HG02885 (cell line): ENCODE results near the gene SIGLEC10.

ENCODE experiments used
- ATAC-seq: cut with Tn5 transposase; IDR thresholded peaks from one replicate; pipeline ENCODE4 v1.9.1; 2021; ENCODE audit warnings: mild to moderate bottlenecking; ENCODE audit not compliant: unreplicated experiment, poor library complexity

The SIGLEC10 gene

DNA sequence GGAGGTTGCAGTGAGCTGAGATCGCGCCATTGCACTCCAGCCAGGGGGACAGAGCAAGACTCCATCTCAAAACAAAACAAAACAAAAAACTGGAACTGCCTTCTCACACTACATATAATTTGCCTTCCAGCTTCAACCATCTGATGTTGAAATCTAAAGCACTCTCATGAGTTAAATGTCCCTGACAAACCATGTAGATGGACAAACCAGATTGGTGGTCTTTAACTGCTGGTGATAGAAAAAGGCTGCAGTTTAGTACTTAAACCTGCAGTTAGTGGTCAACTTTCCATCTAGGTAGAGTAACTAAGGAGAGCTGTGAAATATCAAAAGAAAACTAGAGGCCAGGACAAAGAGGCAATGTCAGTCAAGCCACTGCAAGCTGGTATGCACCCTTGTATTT is 21.3 kb downstream of the SIGLEC10 start:
- no peak for ATAC-seq

DNA sequence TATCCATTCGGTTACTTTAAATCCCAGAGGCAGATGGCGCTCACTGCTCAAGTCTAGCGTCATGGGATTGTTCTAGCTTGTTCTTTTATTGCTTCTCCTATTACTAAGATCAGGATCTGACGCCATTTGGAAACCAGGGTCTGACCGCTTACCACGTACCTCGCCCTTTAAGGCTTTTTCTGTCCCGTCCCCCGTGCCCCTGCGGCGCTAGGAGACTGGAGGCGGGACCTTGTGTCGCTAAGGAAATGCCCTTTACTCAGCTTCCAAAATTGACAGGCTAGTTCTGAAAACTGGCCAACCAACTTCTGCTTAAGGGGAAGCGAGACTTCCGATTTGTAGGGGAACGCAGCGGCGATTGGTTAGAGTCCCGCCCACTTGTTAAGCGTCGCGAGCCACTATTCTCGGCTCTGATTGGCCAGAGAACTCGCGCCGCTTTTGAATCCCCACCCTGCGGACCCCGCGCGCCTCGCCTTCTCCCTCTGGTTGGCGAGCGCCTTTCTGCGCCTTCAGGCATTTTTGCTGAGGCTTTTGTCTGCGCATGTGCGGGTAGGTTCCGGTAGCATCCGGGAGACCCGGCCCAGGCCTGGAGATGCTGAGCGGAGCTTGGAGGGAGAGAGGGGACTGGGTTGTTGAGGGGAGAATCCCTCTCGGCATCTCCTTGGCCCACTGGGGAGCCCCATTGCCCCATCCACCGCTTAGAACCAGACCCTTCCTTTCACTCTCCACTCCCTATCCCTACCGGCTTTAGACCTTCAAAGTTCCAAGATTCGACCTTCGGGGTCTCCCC is 23.2 kb downstream of the SIGLEC10 start:
- peak; percentile 91 for ATAC-seq

DNA sequence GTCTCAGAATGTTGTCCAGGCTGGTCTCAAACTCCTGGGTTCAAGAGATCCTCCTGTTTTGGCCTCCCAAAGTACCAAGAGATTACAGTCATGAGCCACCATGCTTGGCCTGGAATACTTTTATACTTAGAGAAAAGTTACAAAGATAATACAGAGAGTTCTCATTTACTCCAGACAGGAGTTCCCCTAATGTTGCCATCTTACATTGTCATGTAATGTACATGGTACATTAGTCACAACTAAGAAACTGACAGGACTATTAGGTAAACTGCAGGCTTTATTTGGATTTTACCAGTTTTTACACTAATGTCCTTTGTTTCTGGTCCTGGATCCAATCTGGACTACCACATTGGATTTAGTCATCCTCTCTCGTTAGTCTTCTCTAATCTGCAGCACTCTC is 24.7 kb downstream of the SIGLEC10 start:
- ATAC-seq: no peak

DNA sequence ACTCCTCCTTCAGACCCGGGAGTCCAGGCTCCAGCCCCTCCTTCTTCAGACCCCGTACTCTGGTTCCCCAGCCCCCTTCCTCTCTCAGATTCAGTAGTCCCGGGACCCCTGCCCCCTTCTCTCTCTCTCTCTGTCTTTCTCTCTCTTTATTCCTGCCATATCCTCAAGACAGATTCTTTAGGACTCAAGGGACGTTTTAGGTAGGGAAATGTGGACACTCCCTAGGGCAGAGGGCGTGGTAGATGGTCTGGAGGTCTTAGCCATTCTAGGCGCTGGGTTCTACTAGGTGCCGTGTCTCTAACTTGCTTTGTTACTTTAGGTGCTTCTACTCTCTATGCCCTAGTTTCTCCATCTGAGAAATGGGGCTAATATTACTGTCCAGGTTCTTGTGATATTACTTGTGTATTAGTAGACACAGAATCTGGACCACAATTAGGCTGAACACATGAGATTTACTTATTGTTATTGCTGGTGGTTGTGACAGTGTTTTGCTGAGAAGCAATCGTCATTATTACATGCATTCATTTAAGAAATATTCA is 26.3 kb downstream of the SIGLEC10 start:
- ATAC-seq: no peak

DNA sequence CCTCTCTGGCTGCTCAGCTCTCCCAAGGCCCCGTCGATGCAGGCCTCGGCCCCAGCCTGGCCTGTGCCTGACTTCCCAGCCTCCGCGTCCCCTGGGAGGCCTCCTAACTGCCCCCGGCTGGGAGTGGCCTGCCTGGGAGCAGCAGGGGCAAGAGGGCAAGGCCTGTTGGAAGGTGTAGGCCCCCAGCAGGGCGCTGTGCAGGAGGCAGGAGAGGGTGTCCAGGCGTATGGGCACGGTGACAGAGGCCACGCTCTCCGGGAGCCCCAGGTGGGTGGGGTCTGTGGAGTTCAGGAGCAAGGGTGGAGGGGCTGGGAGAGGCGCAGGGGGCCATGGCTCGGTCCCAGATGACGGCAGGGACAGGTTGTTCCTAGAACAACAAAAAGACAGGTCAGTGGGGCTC is 28.3 kb downstream of the SIGLEC10 start:
- no peak for ATAC-seq

DNA sequence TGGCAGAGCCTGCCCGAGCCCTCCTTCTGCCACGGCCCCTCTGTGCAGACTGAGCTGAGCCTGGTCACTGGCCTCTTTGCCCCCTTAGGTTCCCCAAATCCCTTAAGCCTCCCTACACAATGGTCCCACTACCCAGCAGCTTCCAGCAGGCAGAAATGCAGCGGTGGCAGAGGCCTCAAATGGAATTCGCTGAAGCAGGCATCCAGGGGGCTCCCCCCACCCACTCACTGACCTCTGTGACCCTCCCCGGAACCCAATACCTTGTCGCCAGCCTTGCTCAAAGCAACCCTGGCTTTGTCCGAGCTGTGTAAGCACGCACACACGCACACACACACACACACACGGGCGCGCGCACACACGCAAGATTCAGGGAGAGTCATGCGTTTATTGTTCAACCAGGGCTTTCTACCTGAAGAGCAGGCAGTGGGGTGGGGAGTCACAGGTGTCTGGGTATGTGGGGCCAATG is 29.5 kb downstream of the SIGLEC10 start, which contains the start of gene LIM2:
LIM2 (minus strand) TSS at position 51 of the 466 bp plus-strand sequence. CDS start 531 bp downstream, outside the sequence.
- ATAC-seq: no peak

GRCh38 chr19:51386882-51387520 is 30.4 kb downstream of the SIGLEC10 start:
- no peak for ATAC-seq

- ATAC-seq: no peak
These were observed 35.4 kb downstream of the SIGLEC10 start for GRCh38 chr19:51382004-51382403.

GRCh38 chr19:51380379-51380778 is 37.1 kb downstream of the SIGLEC10 start:
- no peak for ATAC-seq

DNA sequence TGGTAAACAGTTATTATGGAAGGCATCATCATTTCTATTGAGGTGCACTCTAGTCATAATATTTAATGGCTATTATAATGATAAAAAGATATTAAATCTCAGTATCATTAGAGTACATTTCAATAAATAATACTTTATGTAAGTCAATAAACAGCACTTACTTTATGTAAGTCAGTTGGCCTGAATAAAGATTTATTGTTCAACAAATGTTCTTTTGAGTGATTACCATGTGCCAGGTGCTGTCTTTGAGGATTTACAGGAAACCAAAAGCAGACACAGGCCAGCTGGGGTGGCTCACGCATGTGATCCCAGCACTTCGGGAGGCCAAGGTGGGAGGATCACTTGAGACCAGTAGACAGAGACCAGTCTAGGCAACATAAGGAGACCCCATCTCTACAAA is 40.0 kb downstream of the SIGLEC10 start:
- no peak for ATAC-seq

DNA sequence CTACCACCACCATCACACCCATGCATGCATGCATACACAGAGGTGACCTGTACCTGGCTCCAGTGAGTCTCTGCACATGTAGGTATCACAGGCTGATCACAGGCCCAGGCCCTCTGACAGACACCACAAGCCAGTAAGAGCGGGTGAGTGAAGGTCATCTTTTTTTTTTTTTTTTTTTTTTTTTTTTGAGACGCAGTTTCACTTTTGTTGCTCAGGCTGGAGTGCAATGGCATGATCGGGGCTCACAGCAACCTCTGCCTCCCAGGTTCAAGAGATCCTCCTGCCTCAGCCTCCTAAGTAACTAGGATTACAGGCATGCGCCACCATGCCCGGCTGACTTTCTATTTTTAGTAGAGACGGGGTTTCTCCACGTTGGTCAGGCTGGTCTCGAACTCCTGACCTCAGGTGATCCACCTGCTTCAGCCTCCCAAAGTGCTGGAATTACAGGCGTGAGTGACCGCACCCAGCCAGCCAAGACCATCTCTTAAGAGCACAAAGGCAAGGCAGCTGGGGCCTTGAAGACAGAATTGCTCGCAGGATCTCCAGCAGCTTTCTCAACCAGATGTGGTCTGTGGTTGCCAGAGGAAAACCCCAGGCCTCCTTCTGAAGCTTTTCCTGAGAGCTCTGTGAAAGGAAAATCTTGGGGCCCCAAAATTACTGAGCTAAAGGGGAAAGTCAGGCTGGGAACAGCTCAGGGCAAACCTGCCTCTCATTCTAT is 41.8 kb downstream of the SIGLEC10 start:
- ATAC-seq: no peak

- ATAC-seq: peak; percentile 36
These were observed 44.6 kb downstream of the SIGLEC10 start, which contains the start of gene NKG7 for GRCh38 chr19:51372649-51373504. NKG7 (minus strand) TSS chr19:51372654; CDS start chr19:51372535, 119 bp downstream.

DNA sequence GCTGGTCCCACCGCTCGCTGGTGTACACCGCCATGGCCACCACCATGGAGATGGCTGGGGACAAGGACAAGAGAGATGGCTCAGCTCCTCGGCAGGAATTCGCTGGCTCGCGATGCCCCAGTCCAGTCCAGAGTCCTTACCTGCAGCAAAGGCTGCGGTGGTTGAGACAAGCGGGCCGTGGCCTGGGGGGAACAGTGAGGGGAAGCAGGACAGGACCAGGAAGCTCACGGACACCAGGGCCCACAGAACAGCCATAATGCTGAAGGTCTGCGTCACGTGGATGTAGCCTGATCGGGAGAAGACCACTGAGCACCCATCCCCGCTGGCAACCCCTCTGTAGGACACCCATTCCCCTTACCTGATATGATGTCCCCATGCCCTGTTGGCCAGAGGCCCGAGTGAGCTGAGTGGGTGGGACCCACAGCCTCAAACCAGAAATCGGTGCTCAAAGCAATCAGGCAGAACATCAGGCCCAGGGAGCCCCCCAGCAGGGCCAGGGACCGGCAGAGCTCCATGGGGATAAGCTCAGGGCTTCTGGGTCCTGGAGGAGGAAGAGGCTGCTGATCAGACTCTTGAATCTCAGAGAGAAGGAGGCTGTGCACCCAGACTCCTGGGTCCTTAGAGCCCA is 45.3 kb downstream of the SIGLEC10 start:
- no peak for ATAC-seq

- ATAC-seq: no peak
These were observed 46.2 kb downstream of the SIGLEC10 start for GRCh38 chr19:51371186-51371690.

DNA sequence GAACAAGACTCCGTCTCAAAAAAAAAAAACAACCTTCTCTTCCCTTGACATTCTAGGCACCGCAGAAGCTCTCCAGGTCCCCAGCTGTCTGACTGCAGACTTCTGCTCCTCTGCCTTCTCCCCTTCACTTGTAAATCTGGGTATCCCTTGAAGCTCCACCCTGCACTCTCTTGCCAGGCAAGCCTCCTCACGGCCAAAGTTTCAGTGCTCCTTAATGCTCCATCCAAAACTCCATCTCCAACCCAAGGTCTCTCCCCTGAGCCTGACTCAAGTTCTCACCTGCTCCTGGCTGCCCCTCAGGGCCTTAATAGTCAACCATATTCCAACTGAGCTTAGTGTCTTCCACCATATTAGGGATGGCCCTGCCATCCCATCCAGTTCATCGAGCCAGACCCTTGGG is 47.2 kb downstream of the SIGLEC10 start:
- ATAC-seq: no peak

DNA sequence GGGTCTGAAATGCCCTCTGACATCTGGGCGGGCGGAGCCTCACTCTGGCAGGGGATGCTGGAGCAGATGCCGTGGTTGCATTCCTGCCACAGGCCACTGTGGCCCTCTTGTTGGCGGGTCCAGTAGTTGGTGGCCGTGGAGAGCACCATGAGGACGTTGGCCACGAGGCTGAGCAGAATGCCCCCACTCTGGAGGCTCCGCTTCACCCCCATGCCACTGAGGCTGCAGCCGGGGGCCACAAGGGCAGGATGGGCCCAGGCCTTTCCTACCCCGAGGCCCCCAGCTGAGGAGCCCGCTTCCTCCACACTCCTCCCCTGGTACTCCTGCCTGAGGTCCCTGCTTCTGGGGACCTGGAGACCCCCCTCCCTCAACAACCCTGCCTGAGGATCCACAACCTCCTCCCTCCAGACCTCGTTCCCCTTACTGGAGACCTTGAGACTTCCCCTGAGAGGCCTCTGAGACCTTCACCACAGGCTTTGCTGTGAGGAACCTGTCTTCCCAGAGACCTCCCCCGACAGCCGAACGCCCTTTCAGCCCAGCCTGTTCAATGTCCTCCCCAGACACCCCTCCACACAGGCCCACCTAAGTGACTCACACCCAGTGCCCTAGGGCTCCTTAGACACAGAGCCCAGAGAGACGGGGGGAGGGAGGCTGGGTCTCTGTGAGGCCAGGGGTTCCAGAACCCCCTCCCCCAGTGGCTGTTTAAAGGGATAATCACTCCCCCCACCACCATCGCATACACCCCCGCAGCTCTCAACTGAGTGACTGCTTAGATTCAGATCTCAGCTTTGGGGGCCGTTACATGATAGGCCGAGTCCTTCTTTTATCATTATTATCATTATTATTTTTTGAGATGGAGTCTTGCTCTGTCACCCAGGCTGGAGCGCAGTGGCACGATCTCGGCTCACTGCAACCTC is 48.8 kb downstream of the SIGLEC10 start, which contains the start of gene CLDND2:
CLDND2 (minus strand) TSS at position 638 of the 917 bp plus-strand sequence; CDS start at position 212, 426 bp downstream.
- ATAC-seq: no peak

DNA sequence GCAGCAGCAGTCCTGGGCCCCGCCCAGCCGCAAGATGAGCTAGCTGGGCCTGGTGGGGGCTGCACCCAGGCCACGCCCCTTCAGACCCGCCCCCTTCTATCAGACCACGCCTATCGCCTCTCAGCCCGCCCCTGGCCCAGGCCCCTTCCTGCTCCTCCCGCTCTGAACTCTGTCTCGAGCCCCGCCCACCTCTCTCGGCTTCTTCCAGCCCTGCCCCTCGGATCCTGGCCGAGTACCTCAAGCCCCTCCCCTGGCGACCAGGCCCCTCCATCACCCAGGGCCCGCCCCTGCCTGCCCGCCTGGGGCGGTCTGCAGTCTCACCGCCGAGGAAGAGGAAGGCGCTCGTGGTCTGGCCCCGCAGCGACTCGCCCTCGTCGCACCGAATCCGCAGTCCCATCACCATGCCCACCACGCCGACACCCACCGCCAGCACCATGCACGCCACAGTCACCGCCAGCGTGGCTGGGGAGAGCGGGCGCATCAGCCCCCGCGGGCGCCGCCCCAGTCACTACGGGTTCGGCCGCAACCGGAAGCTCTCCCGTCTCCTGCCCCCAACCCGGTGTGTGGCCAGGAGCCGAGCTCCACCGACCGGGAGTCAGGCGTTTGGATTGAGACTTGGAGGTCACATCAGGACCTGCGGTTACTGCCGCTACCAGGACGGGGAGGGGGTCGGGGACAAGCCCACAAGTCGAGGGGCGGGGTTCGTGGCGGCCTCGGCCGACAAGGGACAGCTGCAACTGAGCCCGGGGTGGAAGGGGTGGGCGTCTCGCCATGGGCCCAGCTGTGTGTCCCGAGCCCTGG is 49.7 kb downstream of the SIGLEC10 start:
- peak; percentile 76 for ATAC-seq
